ENCODE measurements around the gene TRIM14.
A peak's percentile ranks its signal among the peaks of the same experiment; 100 is the strongest.

TRIM14 gene

DNA sequence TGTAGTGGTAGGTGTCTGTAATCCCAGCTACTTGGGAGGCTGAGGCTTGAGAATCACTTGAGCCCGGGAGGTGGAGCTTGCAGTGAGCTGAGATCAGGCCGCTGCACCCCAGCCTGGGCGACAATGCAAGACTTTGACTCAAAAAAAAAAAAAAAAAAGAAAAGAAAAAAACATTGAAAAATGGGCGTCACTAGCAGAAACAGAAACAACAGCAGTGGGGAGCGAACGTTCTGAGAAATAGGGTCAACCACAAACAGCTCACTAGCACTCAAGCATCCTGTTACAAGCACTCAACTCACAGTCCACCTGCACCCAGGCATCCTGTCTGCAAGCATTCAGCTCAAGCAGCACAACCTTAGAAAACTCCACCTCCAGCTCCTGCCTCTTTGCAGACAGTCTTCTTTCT lies 17.2 kb downstream of the TRIM14 start:
- Histone ChIP-seq H2BK15ac (replicated peaks; ENCODE audit: low read depth) (no peak overlapping the region), H3K36me3 (ENCODE audit: control insufficient read depth, insufficient read depth, low read length) (no peaks in the 10 kb centered on the region), H3K27ac (ENCODE audit: low read depth, low read length) (no peak overlapping the region), H2AK5ac (ENCODE audit: low read length) (no peak overlapping the region), H3K79me2 (ENCODE audit: control insufficient read depth, insufficient read depth, low read length) (no peaks in the 10 kb centered on the region), H3K79me1 (ENCODE audit: low read length) (no peaks in the 10 kb centered on the region), H4K8ac (ENCODE audit: low read depth, low read length) (no peak overlapping the region), H3K4ac (ENCODE audit: low read depth, low read length) (no peak overlapping the region), H2BK5ac (ENCODE audit: low read length) (no peak overlapping the region), H2BK120ac (ENCODE audit: low read depth, low read length) (no peak overlapping the region), H3K4me2 (ENCODE audit: low read length) (no peak overlapping the region), H3K23ac (ENCODE audit: low read length) (no peak overlapping the region), H3K9ac (ENCODE audit: low read length) (no peak overlapping the region), H3K56ac (ENCODE audit: low read length) (no peak overlapping the region), H3K27me3 (ENCODE audit: insufficient read depth, low read length, poor library complexity) (no peaks in the 10 kb centered on the region), H3K18ac (ENCODE audit: low read length) (no peak overlapping the region), H3K4me1 (ENCODE audit: control insufficient read depth, low read depth, low read length) (no peaks in the 10 kb centered on the region), H4K5ac (ENCODE audit: low read length) (no peak overlapping the region), H3K4me3 (ENCODE audit: low read length) (no peak overlapping the region)
- no peak for DNase-seq
- WGBS (ENCODE audit: extremely low coverage, insufficient coverage, low lambda C conversion rate): no CpG with 5 or more reads among the region's 6 CpGs

DNA sequence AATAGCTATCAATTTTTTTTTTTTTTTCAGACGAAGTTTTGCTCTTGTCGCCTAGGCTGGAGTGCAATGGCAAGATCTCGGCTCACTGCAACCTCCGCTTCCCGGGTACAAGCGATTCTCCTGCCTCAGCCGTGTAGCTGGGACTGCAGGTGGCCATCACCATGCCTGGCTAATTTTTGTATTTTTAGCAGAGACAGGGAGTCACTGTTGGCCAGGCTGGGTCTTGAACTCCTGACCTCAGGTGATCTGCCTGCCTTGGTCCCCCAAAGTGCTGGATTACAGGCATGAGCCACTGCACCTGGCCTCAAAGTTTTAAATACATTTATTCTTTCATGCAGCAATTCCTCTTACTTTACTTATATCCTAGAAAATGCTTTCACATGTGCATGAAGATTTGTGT lies 17.6 kb downstream of the TRIM14 start:
- Histone ChIP-seq H3K4me3 (ENCODE audit: low read length) (no peak overlapping the region), H3K27me3 (ENCODE audit: insufficient read depth, low read length, poor library complexity) (no peaks in the 10 kb centered on the region), H3K79me2 (ENCODE audit: control insufficient read depth, insufficient read depth, low read length) (no peaks in the 10 kb centered on the region), H4K5ac (ENCODE audit: low read length) (no peak overlapping the region), H2AK5ac (ENCODE audit: low read length) (no peak overlapping the region), H2BK5ac (ENCODE audit: low read length) (no peak overlapping the region), H3K4me1 (ENCODE audit: control insufficient read depth, low read depth, low read length) (no peaks in the 10 kb centered on the region), H2BK15ac (replicated peaks; ENCODE audit: low read depth) (no peak overlapping the region), H3K9ac (ENCODE audit: low read length) (no peak overlapping the region), H3K23ac (ENCODE audit: low read length) (no peak overlapping the region), H3K4me2 (ENCODE audit: low read length) (no peak overlapping the region), H2BK120ac (ENCODE audit: low read depth, low read length) (no peak overlapping the region), H3K18ac (ENCODE audit: low read length) (no peak overlapping the region), H3K36me3 (ENCODE audit: control insufficient read depth, insufficient read depth, low read length) (no peaks in the 10 kb centered on the region), H4K8ac (ENCODE audit: low read depth, low read length) (no peak overlapping the region), H3K79me1 (ENCODE audit: low read length) (no peaks in the 10 kb centered on the region), H3K27ac (ENCODE audit: low read depth, low read length) (no peak overlapping the region), H3K56ac (ENCODE audit: low read length) (no peak overlapping the region), H3K4ac (ENCODE audit: low read depth, low read length) (no peak overlapping the region)
- WGBS (ENCODE audit: extremely low coverage, insufficient coverage, low lambda C conversion rate): no CpG with 5 or more reads among the region's 7 CpGs
- DNase-seq: no peak

DNA sequence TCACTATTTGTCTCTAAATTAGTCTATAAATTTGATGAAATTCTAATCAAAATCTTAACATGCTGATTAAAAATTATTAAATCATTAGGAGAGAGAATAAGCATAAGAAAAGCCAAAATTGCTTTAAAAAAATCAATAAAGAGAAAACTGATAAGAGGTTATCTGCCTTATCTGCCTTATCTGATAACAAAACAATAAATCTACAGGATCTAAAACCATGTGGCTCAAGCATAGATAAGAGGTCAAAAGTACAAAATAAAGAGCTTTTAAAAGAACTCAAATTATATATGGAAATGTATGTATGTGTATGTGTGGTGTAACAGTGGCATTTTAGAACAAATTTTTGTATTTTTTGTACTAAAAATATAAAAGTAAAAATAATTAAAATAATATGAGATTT lies 18.6 kb downstream of the TRIM14 start:
- Histone ChIP-seq H3K4me1 (ENCODE audit: control insufficient read depth, low read depth, low read length) (no peaks in the 10 kb centered on the region), H2BK15ac (replicated peaks; ENCODE audit: low read depth) (no peak overlapping the region), H3K36me3 (ENCODE audit: control insufficient read depth, insufficient read depth, low read length) (no peaks in the 10 kb centered on the region), H2BK5ac (ENCODE audit: low read length) (no peak overlapping the region), H3K9ac (ENCODE audit: low read length) (no peak overlapping the region), H3K18ac (ENCODE audit: low read length) (no peak overlapping the region), H4K5ac (ENCODE audit: low read length) (no peak overlapping the region), H3K79me2 (ENCODE audit: control insufficient read depth, insufficient read depth, low read length) (no peaks in the 10 kb centered on the region), H3K27ac (ENCODE audit: low read depth, low read length) (no peak overlapping the region), H3K23ac (ENCODE audit: low read length) (no peak overlapping the region), H3K79me1 (ENCODE audit: low read length) (no peaks in the 10 kb centered on the region), H3K4me3 (ENCODE audit: low read length) (no peak overlapping the region), H3K4ac (ENCODE audit: low read depth, low read length) (no peak overlapping the region), H3K27me3 (ENCODE audit: insufficient read depth, low read length, poor library complexity) (no peaks in the 10 kb centered on the region), H3K4me2 (ENCODE audit: low read length) (no peak overlapping the region), H2BK120ac (ENCODE audit: low read depth, low read length) (no peak overlapping the region), H2AK5ac (ENCODE audit: low read length) (no peak overlapping the region), H4K8ac (ENCODE audit: low read depth, low read length) (no peak overlapping the region), H3K56ac (ENCODE audit: low read length) (no peak overlapping the region)
- peak; percentile 45 for DNase-seq

DNA sequence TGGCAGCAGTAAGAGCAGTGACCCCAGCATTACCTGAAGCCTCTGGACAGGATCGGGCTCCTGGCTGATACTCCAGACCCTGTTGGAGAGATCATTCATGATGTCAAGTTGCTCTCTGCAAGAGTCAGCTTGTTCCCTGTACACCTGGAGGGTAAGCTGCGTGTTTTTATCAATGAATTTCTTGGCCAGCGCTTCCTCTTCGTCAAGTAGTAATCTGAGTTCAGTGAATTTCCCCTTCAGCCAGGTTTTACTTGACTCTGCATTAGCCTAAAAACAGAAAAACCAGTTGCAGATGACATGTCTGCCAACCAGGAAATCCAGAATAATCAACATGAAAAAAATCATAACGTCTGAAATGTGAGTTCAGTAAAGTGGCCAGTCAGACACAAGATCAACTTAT lies 19.1 kb downstream of the TRIM14 start:
- no peak overlapping the region for H3K4me3 ChIP-seq (ENCODE audit: low read length)
- no peak overlapping the region for H3K23ac ChIP-seq (ENCODE audit: low read length)
- H3K4ac ChIP-seq (ENCODE audit: low read depth, low read length): no peak overlapping the region
- no peaks in the 10 kb centered on the region for H3K4me1 ChIP-seq (ENCODE audit: control insufficient read depth, low read depth, low read length)
- no peaks in the 10 kb centered on the region for H3K79me2 ChIP-seq (ENCODE audit: control insufficient read depth, insufficient read depth, low read length)
- no peak overlapping the region for H2AK5ac ChIP-seq (ENCODE audit: low read length)
- H3K36me3 ChIP-seq (ENCODE audit: control insufficient read depth, insufficient read depth, low read length): no peaks in the 10 kb centered on the region
- H3K56ac ChIP-seq (ENCODE audit: low read length): no peak overlapping the region
- H2BK120ac ChIP-seq (ENCODE audit: low read depth, low read length): no peak overlapping the region
- DNase-seq: no peak
- no peak overlapping the region for H4K8ac ChIP-seq (ENCODE audit: low read depth, low read length)
- H3K9ac ChIP-seq (ENCODE audit: low read length): no peak overlapping the region
- H3K4me2 ChIP-seq (ENCODE audit: low read length): no peak overlapping the region
- H3K18ac ChIP-seq (ENCODE audit: low read length): no peak overlapping the region
- H2BK5ac ChIP-seq (ENCODE audit: low read length): no peak overlapping the region
- H3K79me1 ChIP-seq (ENCODE audit: low read length): no peaks in the 10 kb centered on the region
- H3K27ac ChIP-seq (ENCODE audit: low read depth, low read length): no peak overlapping the region
- WGBS (ENCODE audit: extremely low coverage, insufficient coverage, low lambda C conversion rate): no CpG with 5 or more reads among the region's 5 CpGs
- no peak overlapping the region for H4K5ac ChIP-seq (ENCODE audit: low read length)
- H2BK15ac ChIP-seq (replicated peaks; ENCODE audit: low read depth): no peak overlapping the region
- no peaks in the 10 kb centered on the region for H3K27me3 ChIP-seq (ENCODE audit: insufficient read depth, low read length, poor library complexity)

DNA sequence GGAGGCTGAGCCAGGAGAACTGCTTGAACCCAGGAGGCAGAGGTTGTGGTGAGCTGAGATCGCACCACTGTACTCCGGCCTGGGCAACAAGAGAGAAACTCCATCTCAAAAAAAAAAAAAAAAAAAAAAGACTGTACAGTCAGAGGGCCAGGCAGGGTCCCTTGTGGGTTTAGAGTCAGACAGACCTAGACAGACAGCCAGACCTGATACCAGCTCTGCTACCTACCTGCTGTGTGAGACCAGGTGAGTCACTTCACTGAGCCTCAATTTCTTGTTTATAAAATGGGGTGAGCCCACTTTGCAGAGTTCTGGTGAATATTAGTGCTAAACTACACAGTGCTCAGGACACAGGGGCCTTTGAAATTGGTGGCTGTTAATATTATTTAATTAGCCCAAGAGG lies 19.7 kb downstream of the TRIM14 start:
- Histone ChIP-seq H3K79me1 (ENCODE audit: low read length) (no peaks in the 10 kb centered on the region), H3K79me2 (ENCODE audit: control insufficient read depth, insufficient read depth, low read length) (no peaks in the 10 kb centered on the region), H4K5ac (ENCODE audit: low read length) (no peak overlapping the region), H2BK15ac (replicated peaks; ENCODE audit: low read depth) (no peak overlapping the region), H2BK120ac (ENCODE audit: low read depth, low read length) (no peak overlapping the region), H3K4me1 (ENCODE audit: control insufficient read depth, low read depth, low read length) (no peaks in the 10 kb centered on the region), H3K4ac (ENCODE audit: low read depth, low read length) (no peak overlapping the region), H3K56ac (ENCODE audit: low read length) (no peak overlapping the region), H3K9ac (ENCODE audit: low read length) (no peak overlapping the region), H3K36me3 (ENCODE audit: control insufficient read depth, insufficient read depth, low read length) (no peaks in the 10 kb centered on the region), H3K4me2 (ENCODE audit: low read length) (no peak overlapping the region), H3K27ac (ENCODE audit: low read depth, low read length) (no peak overlapping the region), H3K4me3 (ENCODE audit: low read length) (no peak overlapping the region), H4K8ac (ENCODE audit: low read depth, low read length) (no peak overlapping the region), H3K27me3 (ENCODE audit: insufficient read depth, low read length, poor library complexity) (no peaks in the 10 kb centered on the region), H3K18ac (ENCODE audit: low read length) (no peak overlapping the region), H3K23ac (ENCODE audit: low read length) (no peak overlapping the region), H2AK5ac (ENCODE audit: low read length) (no peak overlapping the region), H2BK5ac (ENCODE audit: low read length) (no peak overlapping the region)
- no peak for DNase-seq
- WGBS (ENCODE audit: extremely low coverage, insufficient coverage, low lambda C conversion rate): no CpG with 5 or more reads among the region's 2 CpGs

DNA sequence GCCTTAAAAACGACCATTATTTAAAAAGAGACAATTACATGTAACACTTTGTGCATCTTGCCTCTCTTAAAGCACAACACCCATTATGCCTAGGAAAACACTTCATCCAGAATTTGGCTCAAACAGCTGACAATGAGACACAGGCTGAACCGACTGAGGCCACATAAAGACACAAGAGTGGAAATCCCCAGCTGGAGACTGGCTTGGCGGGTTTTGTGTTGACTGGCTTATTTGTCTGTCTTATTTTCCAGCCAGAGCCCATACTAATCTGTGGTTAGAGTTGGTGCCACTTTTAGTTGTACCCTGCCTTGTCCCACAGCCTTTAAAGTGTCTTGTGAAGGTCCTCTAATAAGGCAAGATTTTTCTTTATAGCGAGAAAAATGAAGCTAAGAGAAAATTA lies 21.2 kb downstream of the TRIM14 start:
- Histone ChIP-seq H3K27me3 (ENCODE audit: insufficient read depth, low read length, poor library complexity) (no peaks in the 10 kb centered on the region), H3K23ac (ENCODE audit: low read length) (no peak overlapping the region), H2BK15ac (replicated peaks; ENCODE audit: low read depth) (no peak overlapping the region), H3K4ac (ENCODE audit: low read depth, low read length) (no peak overlapping the region), H3K9ac (ENCODE audit: low read length) (no peak overlapping the region), H3K27ac (ENCODE audit: low read depth, low read length) (no peak overlapping the region), H3K56ac (ENCODE audit: low read length) (no peak overlapping the region), H2BK5ac (ENCODE audit: low read length) (no peak overlapping the region), H4K8ac (ENCODE audit: low read depth, low read length) (no peak overlapping the region), H3K18ac (ENCODE audit: low read length) (no peak overlapping the region), H3K36me3 (ENCODE audit: control insufficient read depth, insufficient read depth, low read length) (no peaks in the 10 kb centered on the region), H3K4me3 (ENCODE audit: low read length) (no peak overlapping the region), H3K79me2 (ENCODE audit: control insufficient read depth, insufficient read depth, low read length) (no peaks in the 10 kb centered on the region), H2AK5ac (ENCODE audit: low read length) (no peak overlapping the region), H3K4me2 (ENCODE audit: low read length) (no peak overlapping the region), H2BK120ac (ENCODE audit: low read depth, low read length) (no peak overlapping the region), H3K79me1 (ENCODE audit: low read length) (no peaks in the 10 kb centered on the region), H4K5ac (ENCODE audit: low read length) (no peak overlapping the region), H3K4me1 (ENCODE audit: control insufficient read depth, low read depth, low read length) (no peaks in the 10 kb centered on the region)
- no peak for DNase-seq
- no CpG with 5 or more reads among the region's 4 CpGs for WGBS (ENCODE audit: extremely low coverage, insufficient coverage, low lambda C conversion rate)

All from mesendoderm (in vitro differentiated cells).